WERI-Rb-1 (cell line): ENCODE data around the gene FAM228B.
"Not testable (repeated sequence)": the region's sequence is repeated elsewhere in the genome, so short reads cannot be mapped to it uniquely, and the experiment has no call there.

ENCODE experiments used
- DNase-seq: peaks from one replicate; pipeline ENCODE4 v3.0.0-alpha.2; 2020
- H3K27ac ChIP-seq: fragments of 250-450 bp; sonication (Bioruptor Pico); 2 replicates; pipeline ENCODE4 v1.5.1; 2020; ENCODE audit warnings: mild to moderate bottlenecking, moderate library complexity
- H3K27me3 ChIP-seq: fragments of 250-450 bp; sonication (Bioruptor Pico); 2 replicates; pipeline ENCODE4 v1.5.1; 2021; ENCODE audit warnings: mild to moderate bottlenecking, low read depth, moderate library complexity; ENCODE audit not compliant: insufficient read depth, severe bottlenecking
- H3K36me3 ChIP-seq: fragments of 250-450 bp; sonication (Bioruptor Pico); 2 replicates; pipeline ENCODE4 v1.5.1; 2020; ENCODE audit warnings: mild to moderate bottlenecking, moderate library complexity
- H3K4me3 ChIP-seq: 2 replicates; pipeline ENCODE4 v1.5.1; 2011; ENCODE audit warnings: low read depth, mild to moderate bottlenecking, control low read depth, low read length
- H3K9me3 ChIP-seq: fragments of 250-450 bp; sonication (Bioruptor Pico); 2 replicates; pipeline ENCODE4 v1.5.1; 2021; ENCODE audit warnings: mild to moderate bottlenecking, moderate library complexity; ENCODE audit not compliant: severe bottlenecking
- CTCF ChIP-seq: IDR thresholded peaks from 2 replicates; pipeline ENCODE4 v1.5.1; 2011; ENCODE audit warnings: low read depth, mild to moderate bottlenecking, control low read depth, inconsistent platforms, low read length

The FAM228B gene

GRCh38 chr2:24182507-24182906, 59.2 kb downstream of the FAM228B start:
- Histone ChIP-seq H3K36me3 (no peaks in the 10 kb centered on the region), H3K27ac (peak overlapping the region; percentile 51), H3K27me3 (no peaks in the 10 kb centered on the region), H3K4me3 (no peak overlapping the region), H3K9me3 (no peaks in the 10 kb centered on the region)
- TF ChIP-seq CTCF, result no peak
- DNase-seq, result no peak

GRCh38 chr2:24183366-24184069, 60.2 kb downstream of the FAM228B start:
- TF ChIP-seq CTCF, result no peak
- no peak overlapping the region for H3K27ac ChIP-seq
- DNase-seq, result no peak
- H3K36me3 ChIP-seq, result no peaks in the 10 kb centered on the region
- H3K27me3 ChIP-seq, result no peaks in the 10 kb centered on the region
- H3K4me3 ChIP-seq, result no peak overlapping the region
- no peaks in the 10 kb centered on the region for H3K9me3 ChIP-seq

GRCh38 chr2:24189551-24189950, 66.3 kb downstream of the FAM228B start:
- Histone ChIP-seq H3K27ac (no peak overlapping the region), H3K9me3 (peaks cover 3% of the 10 kb centered on the region), H3K27me3 (no peaks in the 10 kb centered on the region), H3K36me3 (no peaks in the 10 kb centered on the region), H3K4me3 (no peak overlapping the region)
- no peak for DNase-seq
- TF ChIP-seq CTCF, result no peak

GRCh38 chr2:24190503-24190902, 67.2 kb downstream of the FAM228B start:
- DNase-seq, result no peak
- peaks cover 6% of the 10 kb centered on the region for H3K9me3 ChIP-seq
- H3K27me3 ChIP-seq, result no peaks in the 10 kb centered on the region
- no peak for TF ChIP-seq CTCF
- no peak overlapping the region for H3K4me3 ChIP-seq
- no peaks in the 10 kb centered on the region for H3K36me3 ChIP-seq
- H3K27ac ChIP-seq, result no peak overlapping the region

GRCh38 chr2:24191156-24191555, 67.9 kb downstream of the FAM228B start:
- H3K27ac ChIP-seq, result no peak overlapping the region
- no peaks in the 10 kb centered on the region for H3K27me3 ChIP-seq
- no peaks in the 10 kb centered on the region for H3K36me3 ChIP-seq
- DNase-seq, result no peak
- H3K9me3 ChIP-seq, result peaks cover 6% of the 10 kb centered on the region
- H3K4me3 ChIP-seq, result no peak overlapping the region
- TF ChIP-seq CTCF, result no peak

GRCh38 chr2:24191848-24192247, 68.6 kb downstream of the FAM228B start:
- H3K27me3 ChIP-seq, result no peaks in the 10 kb centered on the region
- H3K36me3 ChIP-seq, result no peaks in the 10 kb centered on the region
- H3K27ac ChIP-seq, result no peak overlapping the region
- peak; percentile 44 for DNase-seq
- H3K4me3 ChIP-seq, result no peak overlapping the region
- no peak for TF ChIP-seq CTCF
- peaks cover 6% of the 10 kb centered on the region for H3K9me3 ChIP-seq

GRCh38 chr2:24197213-24197612, 73.9 kb downstream of the FAM228B start:
- peaks cover 12% of the 10 kb centered on the region for H3K9me3 ChIP-seq
- H3K36me3 ChIP-seq, DNase-seq: not testable (repeated sequence)

More at GRCh38 chr2:24197213-24197612, 73.9 kb downstream of the FAM228B start:
- H3K27me3 ChIP-seq, H3K27ac ChIP-seq, H3K4me3 ChIP-seq: not testable (repeated sequence)
